Ectodermal cell (in vitro differentiated cells): ENCODE measurements around the gene COPS3.
"Not testable (repeated sequence)": the region's sequence is repeated elsewhere in the genome, so short reads cannot be mapped to it uniquely, and the experiment has no call there.

ENCODE experiments used
- H3K27ac ChIP-seq: 2 replicates; pipeline ENCODE4 v1.7.0; 2013; ENCODE audit warnings: mild to moderate bottlenecking, low read depth, low read length; ENCODE audit not compliant: insufficient read depth, poor library complexity, severe bottlenecking
- H3K27me3 ChIP-seq: 2 replicates; pipeline ENCODE4 v1.7.0; 2013; ENCODE audit warnings: mild to moderate bottlenecking, low read length; ENCODE audit not compliant: insufficient read depth, control insufficient read depth, poor library complexity, severe bottlenecking
- H3K36me3 ChIP-seq: one replicate; pipeline ENCODE4 v1.7.0; 2013; ENCODE audit warnings: low read length; ENCODE audit not compliant: control insufficient read depth, insufficient read depth
- H3K4me1 ChIP-seq: one replicate; pipeline ENCODE4 v1.7.0; 2013; ENCODE audit warnings: low read length; ENCODE audit not compliant: control insufficient read depth, insufficient read depth
- H3K4me3 ChIP-seq: 2 replicates; pipeline ENCODE4 v1.7.0; 2013; ENCODE audit warnings: low read depth, low read length, control low read depth; ENCODE audit not compliant: insufficient read depth
- H3K9me3 ChIP-seq: 2 replicates; pipeline ENCODE4 v1.7.0; 2013; ENCODE audit warnings: mild to moderate bottlenecking, low read length, moderate library complexity; ENCODE audit not compliant: control insufficient read depth
- WGBS, 2 experiments: methylation state at CpG; one replicate each; pipeline ENCODE4 v1.1.7; 2013; ENCODE audit warnings: missing lambda C conversion rate in 2 of 2; 5-methylcytosine and 5-hydroxymethylcytosine counted together

Gene COPS3

DNA sequence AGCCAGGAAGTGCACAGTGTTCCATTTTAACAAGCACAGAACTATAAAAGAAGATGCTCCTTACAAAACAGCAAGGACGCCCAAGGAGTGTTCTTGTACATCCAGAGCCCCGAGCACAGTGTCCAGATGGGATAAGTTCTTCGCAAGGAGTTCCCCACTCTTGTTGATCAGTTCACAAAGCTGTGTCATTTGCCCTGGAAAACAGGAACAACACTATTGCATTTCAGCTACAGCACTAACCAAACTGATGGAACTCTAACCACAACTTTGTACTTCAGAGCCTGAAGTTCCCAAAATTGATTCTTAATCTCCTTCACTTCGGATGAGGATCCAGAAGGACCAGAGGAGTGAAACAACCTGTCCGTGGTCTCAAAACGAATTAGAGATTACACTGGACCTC, 5.1 kb downstream of the COPS3 start:
- H3K36me3 ChIP-seq = peaks cover 8% of the 10 kb centered on the region
- H3K9me3 ChIP-seq = no peaks in the 10 kb centered on the region
- H3K4me3 ChIP-seq = no peak overlapping the region
- WGBS, 2 experiments = 94 to 96% methylated on average over 6 of the region's 6 CpGs
- H3K4me1 ChIP-seq = peaks cover 6% of the 10 kb centered on the region
- no peaks in the 10 kb centered on the region for H3K27me3 ChIP-seq
- H3K27ac ChIP-seq = no peak overlapping the region

GRCh38 chr17:17269926-17270773, 10.9 kb downstream of the COPS3 start:
- Histone ChIP-seq H3K27ac (no peak overlapping the region), H3K9me3 (no peaks in the 10 kb centered on the region), H3K36me3 (peaks cover 35% of the 10 kb centered on the region), H3K4me3 (no peak overlapping the region), H3K27me3 (no peaks in the 10 kb centered on the region), H3K4me1 (no peaks in the 10 kb centered on the region)
- 83 to 92% methylated on average over 9 of the region's 9 CpGs for WGBS, 2 experiments

GRCh38 chr17:17264430-17264829, 16.6 kb downstream of the COPS3 start:
- H3K4me3 ChIP-seq = no peak overlapping the region
- no peaks in the 10 kb centered on the region for H3K4me1 ChIP-seq
- 76 to 85% methylated on average over 2 of the region's 2 CpGs for WGBS, 2 experiments
- H3K9me3 ChIP-seq = no peaks in the 10 kb centered on the region
- no peak overlapping the region for H3K27ac ChIP-seq
- peaks cover 48% of the 10 kb centered on the region for H3K36me3 ChIP-seq
- no peaks in the 10 kb centered on the region for H3K27me3 ChIP-seq

DNA sequence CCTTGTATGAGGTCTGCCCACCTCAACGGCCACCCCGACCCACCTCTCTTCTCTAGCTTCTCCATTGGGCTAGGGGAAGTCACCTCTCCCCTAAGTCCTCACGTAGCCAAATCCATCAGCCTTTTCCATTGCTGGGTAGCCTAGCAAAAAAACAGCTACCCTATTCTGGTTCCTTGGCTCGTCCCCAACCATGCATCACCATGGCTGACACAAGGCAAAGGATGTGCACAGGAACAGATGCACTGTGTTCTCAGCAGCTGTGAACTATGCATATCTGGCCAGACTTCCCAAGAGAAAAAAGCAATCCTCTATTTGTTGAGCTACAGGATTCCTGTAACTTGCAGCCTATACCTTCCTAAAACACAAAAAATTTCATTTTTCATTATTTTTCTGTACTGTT, 22.0 kb downstream of the COPS3 start:
- H3K36me3 ChIP-seq = peaks cover 47% of the 10 kb centered on the region
- WGBS, 2 experiments = 95 to 98% methylated on average over 4 of the region's 4 CpGs
- H3K27me3 ChIP-seq = no peaks in the 10 kb centered on the region

DNA sequence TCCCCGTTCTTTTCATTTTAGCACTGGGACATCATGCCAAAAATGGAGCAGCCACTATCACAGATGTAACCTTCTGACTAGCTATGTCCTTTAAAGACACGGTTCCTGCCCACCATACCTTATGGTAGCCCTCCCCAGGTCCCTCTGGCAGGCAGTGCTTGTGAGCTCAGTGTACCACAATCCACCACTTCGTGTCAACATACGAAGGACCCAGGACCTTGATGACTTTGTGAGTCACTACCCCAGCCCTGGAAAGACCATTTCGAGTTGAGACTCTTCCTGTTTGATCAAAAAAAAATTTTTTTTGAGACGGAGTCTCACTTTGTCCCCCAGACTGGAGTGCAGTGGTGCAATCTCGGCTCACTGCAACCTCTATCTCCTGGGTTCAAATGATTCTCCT, 23.0 kb downstream of the COPS3 start:
- Histone ChIP-seq H3K4me3 (no peak overlapping the region), H3K9me3 (no peaks in the 10 kb centered on the region), H3K27ac (no peak overlapping the region), H3K27me3 (no peaks in the 10 kb centered on the region), H3K36me3 (peaks cover 51% of the 10 kb centered on the region), H3K4me1 (no peaks in the 10 kb centered on the region)
- WGBS, 2 experiments = 93 to 96% methylated on average over 7 of the region's 7 CpGs

More for the DNA sequence above, 22.0 kb downstream of the COPS3 start:
- Histone ChIP-seq H3K9me3 (no peaks in the 10 kb centered on the region), H3K4me3 (no peak overlapping the region), H3K4me1 (no peaks in the 10 kb centered on the region), H3K27ac (no peak overlapping the region)

GRCh38 chr17:17256316-17256715, 24.7 kb downstream of the COPS3 start:
- WGBS, 2 experiments = 93 to 96% methylated on average over 1 of the region's 1 CpG
- peaks cover 46% of the 10 kb centered on the region for H3K36me3 ChIP-seq
- no peaks in the 10 kb centered on the region for H3K9me3 ChIP-seq
- H3K4me3 ChIP-seq = no peak overlapping the region
- H3K4me1 ChIP-seq = no peaks in the 10 kb centered on the region
- no peak overlapping the region for H3K27ac ChIP-seq
- no peaks in the 10 kb centered on the region for H3K27me3 ChIP-seq

- peaks cover 47% of the 10 kb centered on the region for H3K36me3 ChIP-seq
- WGBS, 2 experiments = 90 to 94% methylated on average over 8 of the region's 11 CpGs
Observed at GRCh38 chr17:17255689-17256088, 25.4 kb downstream of the COPS3 start.

GRCh38 chr17:17254036-17254435, 27.0 kb downstream of the COPS3 start:
- H3K4me1 ChIP-seq = no peaks in the 10 kb centered on the region
- H3K4me3 ChIP-seq = no peak overlapping the region
- WGBS, 2 experiments = 94 to 96% methylated on average over 3 of the region's 3 CpGs
- H3K27me3 ChIP-seq = no peaks in the 10 kb centered on the region
- H3K27ac ChIP-seq = no peak overlapping the region
- H3K9me3 ChIP-seq = no peaks in the 10 kb centered on the region
- H3K36me3 ChIP-seq = peaks cover 38% of the 10 kb centered on the region

More at GRCh38 chr17:17255689-17256088, 25.4 kb downstream of the COPS3 start:
- not testable (repeated sequence) for H3K4me3 ChIP-seq, H3K4me1 ChIP-seq, H3K9me3 ChIP-seq, H3K27ac ChIP-seq, H3K27me3 ChIP-seq

DNA sequence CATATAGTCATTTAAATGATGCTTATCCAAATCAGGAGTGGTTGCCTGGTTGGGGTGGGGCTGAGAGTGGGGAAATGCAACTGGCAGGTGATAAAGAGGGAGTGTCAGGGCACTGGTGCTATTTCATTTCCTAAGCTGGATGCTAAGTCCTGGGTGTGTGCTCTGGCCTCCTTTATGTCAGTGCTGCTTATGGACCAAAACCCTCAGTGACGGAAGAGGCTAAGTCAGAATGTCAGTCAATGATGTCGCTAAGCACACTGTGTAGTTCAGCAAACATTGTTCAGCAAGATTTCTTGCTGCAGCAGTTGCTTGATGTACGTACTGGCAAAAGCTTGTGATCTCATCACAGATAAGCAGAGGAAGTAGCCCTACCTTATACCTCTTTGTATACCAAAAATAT, 27.6 kb downstream of the COPS3 start:
- 96 to 98% methylated on average over 3 of the region's 3 CpGs for WGBS, 2 experiments
- no peaks in the 10 kb centered on the region for H3K9me3 ChIP-seq
- no peaks in the 10 kb centered on the region for H3K4me1 ChIP-seq
- no peak overlapping the region for H3K4me3 ChIP-seq
- peaks cover 35% of the 10 kb centered on the region for H3K36me3 ChIP-seq
- no peak overlapping the region for H3K27ac ChIP-seq
- H3K27me3 ChIP-seq = no peaks in the 10 kb centered on the region

GRCh38 chr17:17252149-17252661, 28.8 kb downstream of the COPS3 start:
- no peaks in the 10 kb centered on the region for H3K4me1 ChIP-seq
- H3K36me3 ChIP-seq = peaks cover 42% of the 10 kb centered on the region
- no peaks in the 10 kb centered on the region for H3K9me3 ChIP-seq
- 89% methylated on average over 9 of the region's 9 CpGs for WGBS, 2 experiments
- H3K27ac ChIP-seq = no peak overlapping the region
- no peak overlapping the region for H3K4me3 ChIP-seq
- no peaks in the 10 kb centered on the region for H3K27me3 ChIP-seq
